AG08395 (cell line): ENCODE measurements around the gene BACH2.
A peak's percentile ranks its signal among the peaks of the same experiment; 100 is the strongest.
"Not testable (repeated sequence)": the region's sequence is repeated elsewhere in the genome, so short reads cannot be mapped to it uniquely, and the experiment has no call there.

Experiments
- DNase-seq: peaks from one replicate; pipeline ENCODE4 v3.0.0; 2012; ENCODE audit warnings: mixed read lengths, low spot score

The BACH2 gene

GRCh38 chr6:90301816-90302215 lies 5.2 kb upstream of the BACH2 start:
- DNase-seq = no peak

DNA sequence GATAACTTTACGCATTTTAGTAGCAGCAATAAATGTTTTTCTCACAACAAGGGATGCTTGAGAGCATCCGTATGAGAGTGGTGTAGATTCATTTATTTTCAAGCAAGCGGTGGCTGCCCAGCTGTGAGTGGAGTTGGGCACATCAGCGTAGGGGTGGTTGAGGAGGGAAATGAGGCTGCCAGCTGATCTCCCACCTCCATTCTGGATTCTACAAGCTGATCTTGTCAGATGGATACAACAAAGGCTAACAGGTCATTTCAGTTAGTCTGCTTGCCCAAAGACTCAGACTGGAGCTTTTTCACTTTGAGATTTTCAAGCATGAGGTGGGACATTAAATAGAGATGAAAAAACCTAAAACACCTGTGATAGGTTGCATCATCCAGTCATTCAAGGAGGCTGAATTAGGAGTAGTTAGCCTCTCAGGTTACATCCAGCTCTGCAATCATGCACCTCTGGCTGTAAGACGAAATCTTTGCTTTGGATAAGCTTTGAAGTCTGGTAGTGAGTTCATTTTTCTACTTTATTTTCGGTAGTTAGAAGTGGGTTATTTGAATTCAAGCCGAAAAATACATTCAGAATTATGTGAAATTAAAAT lies 1.9 kb upstream of the BACH2 start:
- no peak for DNase-seq

- DNase-seq = no peak
These were observed 1.3 kb upstream of the BACH2 start for GRCh38 chr6:90297867-90298381.

GRCh38 chr6:90297115-90297866 lies 648 bp upstream of the BACH2 start:
- DNase-seq = no peak

DNA sequence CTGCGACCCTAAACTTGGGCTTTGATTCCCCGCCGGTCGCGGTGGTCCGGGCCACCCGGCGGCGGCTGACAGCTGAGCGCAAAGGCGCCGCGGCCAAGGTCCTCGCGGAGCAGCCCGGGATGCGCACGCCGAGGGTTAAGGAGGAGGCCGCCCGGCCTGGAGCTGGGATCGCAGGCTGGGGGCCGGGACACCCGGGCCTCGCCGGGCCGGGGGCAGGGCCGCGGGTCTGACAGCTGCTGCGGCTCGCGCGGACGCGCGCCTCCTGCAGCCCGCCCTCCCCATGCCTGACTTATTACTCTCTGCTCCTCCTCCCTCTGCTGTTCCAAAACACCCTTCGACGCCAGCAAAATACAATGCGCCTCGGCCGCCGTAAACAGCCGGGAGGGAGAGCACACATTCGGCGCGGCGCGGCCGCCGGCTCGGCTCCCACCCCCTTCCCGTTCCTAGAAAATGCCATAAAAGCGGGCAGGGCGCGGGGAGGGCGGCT lies 746 bp downstream of the BACH2 start:
- DNase-seq = peak; percentile 36

DNA sequence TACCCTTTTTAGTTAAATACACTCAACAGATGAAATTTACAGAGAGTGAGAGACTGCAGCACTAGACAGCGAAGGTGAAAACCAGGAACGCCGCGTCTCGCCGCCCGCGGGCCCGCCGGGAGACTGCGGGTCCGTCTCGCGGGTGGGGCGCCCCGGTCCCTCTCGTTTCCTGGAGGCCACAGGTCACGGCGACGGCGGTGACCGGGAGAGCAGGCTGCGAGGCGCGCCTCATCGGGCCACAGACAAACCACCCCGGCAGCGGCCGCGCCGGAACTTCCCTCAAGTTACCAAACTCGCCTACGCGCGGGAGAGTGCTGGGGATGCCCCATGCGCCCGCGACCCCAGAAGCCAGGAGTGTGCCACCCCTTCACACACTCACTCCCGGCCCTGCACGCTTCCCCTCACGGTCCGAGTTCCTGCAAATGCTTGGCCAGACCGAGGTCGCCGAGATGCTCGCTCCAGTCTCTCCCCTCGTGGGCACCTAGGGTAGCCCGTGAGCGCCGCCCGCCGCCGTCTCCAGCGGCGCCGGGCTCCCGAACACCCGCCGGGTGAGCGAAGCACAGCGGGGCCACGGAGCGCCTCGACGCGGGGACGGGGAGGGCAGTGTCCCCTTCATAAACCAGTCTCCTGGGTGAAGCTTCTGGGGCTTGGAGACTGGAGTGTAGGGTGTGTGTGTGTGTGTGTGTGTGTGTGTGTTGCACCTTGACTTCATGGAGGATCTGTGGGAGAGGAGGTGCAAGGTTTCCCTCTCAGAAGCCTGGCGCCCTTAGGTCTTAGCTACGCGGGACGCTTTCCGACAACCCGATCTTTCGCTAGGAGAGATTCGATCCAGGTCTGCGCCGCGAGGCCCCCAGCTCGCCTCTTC lies 1.4 kb downstream of the BACH2 start:
- DNase-seq = no peak

DNA sequence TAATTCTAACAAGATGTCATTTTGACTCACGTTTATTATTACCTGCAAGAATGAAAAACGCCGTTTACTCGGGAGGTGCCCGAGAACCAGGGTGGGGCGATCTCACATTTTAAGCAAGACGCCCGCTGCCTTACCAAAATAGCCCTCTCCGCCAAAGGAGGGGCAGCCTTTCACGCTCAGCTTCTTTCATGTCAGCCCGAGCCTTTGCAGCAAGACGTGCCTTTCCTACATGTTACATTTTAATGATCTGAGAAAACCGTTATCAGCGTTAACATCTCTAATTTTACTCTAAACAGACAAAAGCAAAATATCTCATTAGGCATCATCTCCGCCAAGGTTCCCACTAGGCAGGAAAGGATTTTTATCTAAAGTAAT lies 2.0 kb downstream of the BACH2 start:
- DNase-seq = no peak

GRCh38 chr6:90294008-90294511 lies 2.6 kb downstream of the BACH2 start:
- no peak for DNase-seq

DNA sequence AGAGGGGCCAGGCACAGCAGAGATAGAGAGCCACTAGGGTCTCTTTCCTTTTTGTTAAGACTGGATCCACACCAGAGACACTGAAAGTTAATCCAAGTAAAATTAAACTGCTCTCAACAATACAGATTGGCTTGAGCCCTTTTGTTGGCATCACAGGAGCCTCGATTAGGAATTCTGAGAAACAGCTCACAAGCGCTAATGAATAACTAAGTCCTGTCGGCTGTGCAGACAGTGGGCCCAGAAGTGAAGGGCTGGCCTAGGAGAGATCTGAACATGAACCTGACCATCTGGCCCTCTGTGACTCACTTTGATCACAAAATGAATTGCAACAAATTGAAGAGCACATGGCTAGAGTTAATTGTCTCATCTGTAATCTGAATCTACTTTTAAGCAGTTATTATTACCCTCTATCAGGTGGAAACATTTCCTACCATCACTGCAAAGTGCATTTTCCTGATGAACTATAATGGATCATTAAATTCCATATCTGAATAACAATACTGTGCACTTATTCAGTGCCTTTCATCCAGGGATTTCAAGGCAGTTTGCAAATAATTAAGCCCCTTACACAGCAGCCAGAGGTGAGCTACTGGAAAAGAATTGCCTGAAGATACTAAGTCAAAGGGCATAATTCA lies 3.2 kb downstream of the BACH2 start:
- no peak for DNase-seq

GRCh38 chr6:90291565-90291964 lies 5.1 kb downstream of the BACH2 start:
- DNase-seq = no peak

- no peak for DNase-seq
These were observed 5.7 kb downstream of the BACH2 start for GRCh38 chr6:90290811-90291420.

GRCh38 chr6:90289902-90290301 lies 6.7 kb downstream of the BACH2 start:
- no peak for DNase-seq

GRCh38 chr6:90288404-90288803 lies 8.2 kb downstream of the BACH2 start:
- DNase-seq = no peak

- DNase-seq = no peak
These were observed 9.7 kb downstream of the BACH2 start for GRCh38 chr6:90286884-90287488.

DNA sequence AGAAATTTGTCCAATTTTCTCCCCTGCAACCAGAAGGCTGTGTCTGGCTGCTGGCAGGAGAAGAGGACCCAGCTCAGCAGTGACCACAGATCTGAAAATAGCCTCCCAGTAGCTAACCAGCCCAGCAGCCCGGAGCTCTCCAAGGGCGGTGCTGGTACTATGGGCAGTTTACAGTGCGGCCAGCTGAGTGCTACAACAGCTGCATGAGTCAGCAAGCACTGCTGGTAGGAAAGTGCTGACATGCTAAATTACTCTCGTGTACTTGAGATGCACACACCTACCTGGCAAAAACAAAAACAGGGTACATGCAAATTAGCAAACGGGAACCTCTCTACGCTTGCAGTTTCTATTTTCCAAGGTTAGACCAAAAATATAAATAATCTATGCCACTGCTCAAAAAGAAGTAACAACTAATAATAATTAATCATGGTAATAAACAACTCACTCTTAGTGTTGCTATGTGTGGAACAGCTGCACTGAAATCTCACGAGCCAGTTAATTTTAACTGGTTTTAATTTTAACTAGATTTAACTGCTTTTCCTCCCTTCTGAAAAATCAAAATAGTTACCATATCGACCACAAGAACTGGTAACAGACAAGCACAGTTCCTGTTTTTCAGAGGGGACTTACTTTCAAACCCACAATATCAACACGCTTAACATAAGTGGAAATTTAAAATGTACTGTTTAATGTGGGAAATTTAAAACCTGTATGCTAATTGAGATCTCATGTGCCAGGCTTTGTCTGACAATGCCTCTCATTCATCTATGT lies 10.8 kb downstream of the BACH2 start:
- peak; percentile 91 for DNase-seq

DNA sequence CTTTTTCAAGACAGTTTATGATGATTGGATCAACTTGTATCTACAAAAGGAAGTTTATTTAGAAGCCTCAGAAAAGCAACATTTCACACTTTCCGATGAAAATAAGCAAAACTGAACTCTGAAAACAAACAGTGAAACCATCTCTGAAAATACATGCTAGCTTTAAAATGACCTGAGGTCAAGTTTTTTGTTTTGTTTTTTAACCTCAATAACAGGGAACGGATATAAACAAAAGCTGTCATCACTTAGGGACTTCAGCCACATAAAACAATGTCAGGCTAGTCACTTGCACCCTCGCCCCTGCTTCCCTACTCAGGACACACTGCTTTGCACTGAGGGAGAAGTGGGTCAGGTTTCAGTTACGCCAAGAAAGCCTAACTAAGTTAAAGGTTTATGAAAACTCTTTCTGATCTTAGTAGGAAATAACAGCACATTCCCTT lies 11.6 kb downstream of the BACH2 start:
- DNase-seq = no peak

DNA sequence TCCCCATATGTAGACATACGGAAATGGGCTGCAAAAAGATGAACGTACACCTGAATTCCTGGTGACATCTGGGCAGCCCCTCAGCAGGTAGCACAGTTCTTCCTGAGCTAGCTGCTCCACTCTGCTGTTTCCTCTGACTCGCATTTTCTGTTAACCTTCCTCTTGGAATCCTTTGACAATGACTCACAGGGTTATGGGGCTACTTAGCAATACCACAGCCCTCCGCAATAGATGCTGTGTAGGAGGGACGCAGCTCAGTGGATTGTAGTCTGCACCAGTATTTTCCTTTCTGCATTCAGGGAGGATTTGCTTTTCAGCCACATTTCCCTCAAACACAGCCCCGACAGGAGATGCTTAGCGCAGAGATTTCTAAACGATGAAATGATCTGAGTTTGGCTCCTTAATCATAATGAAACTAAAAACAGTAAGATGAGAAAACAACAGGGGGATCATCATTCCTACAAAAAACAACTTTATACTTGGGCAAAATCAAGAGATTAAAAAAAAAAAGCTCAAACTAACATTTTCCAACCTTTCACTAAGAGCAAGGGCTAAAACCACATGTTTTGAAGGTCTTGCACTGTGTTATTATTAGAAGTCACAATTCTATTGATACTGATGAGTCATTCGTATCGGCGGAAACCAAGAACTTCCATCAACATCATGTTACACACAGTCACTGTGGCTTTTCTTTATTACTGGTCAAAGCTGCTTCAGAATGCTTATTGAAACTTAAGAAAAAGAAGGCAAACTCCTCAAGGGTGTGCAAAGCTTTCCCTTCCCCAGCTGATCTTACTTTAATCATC lies 12.2 kb downstream of the BACH2 start:
- peak; percentile 92 for DNase-seq

DNA sequence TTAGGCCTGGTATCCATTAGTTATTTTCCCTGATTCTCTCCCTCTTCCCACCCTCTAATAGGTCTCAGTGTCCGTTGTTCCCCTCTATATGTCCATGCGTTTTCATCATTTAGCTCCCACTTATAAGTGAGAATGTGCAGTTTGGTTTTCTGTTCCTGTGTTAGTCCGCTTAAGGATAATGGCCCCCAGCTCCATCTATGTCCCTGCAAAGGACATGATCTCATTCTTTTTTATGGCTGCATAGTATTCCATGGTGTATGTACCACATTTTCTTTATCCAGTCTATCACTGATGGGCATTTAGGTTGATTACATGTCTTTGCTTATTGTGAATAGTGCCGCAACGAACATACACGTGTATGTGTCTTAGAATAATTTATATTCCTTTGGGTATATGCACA lies 14.4 kb downstream of the BACH2 start:
- DNase-seq = not testable (repeated sequence)

DNA sequence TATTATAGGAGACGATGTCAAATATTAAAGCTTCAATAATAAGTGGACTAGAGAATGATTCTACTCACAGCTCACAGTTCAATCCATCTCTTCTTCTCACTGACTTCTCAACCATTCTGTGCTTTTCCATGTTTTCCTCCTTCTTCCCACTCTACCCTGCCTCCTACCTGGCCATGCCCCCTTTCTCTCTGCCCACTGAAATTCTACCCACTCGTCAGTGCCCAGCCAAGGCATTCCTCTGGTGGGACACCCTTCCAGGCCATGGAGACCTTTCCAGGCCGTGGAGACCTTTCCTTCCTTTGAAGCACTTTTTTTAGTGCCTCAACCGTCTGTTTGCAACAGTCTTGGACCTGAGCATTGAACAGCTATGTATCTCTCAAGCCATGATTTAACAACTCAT lies 18.5 kb downstream of the BACH2 start:
- no peak for DNase-seq
